Stomach (tissue), 4 donors: ENCODE data around the gene CD300LD.

Experiments used
- CTCF ChIP-seq, 7 experiments: fragments of 450-650 bp in 4 of 7; fragments of 200-600 bp in 3 of 7; sonication (generic) in 3 of 7; IDR thresholded peaks; one replicate each; pipeline ENCODE4 v1.5.1; 2016 to 2019; ENCODE audit warnings: antibody characterized with exemption in 7 of 7, control low read depth in 2 of 7, mild to moderate bottlenecking in 1 of 7
- POLR2A ChIP-seq, 4 donors: fragments of 450-650 bp; IDR thresholded peaks; one replicate each; pipeline ENCODE4 v1.6.1; 2016; ENCODE audit warnings: antibody characterized with exemption in 4 of 4, control low read depth in 2 of 4, mild to moderate bottlenecking in 1 of 4, moderate library complexity in 1 of 4
- POLR2AphosphoS5 ChIP-seq, 3 donors: sonication (generic); formaldehyde crosslinking; IDR thresholded peaks; one replicate each; pipeline ENCODE4 v1.6.1; 2016; ENCODE audit warnings: antibody characterized with exemption in 3 of 3

GRCh38 chr17:74592087-74592990, at the start of gene CD300LD:
- TF ChIP-seq CTCF (IDR thresholded peaks at IDR 0.05) = no peak
- TF ChIP-seq POLR2A (IDR thresholded peaks at IDR 0.05) = no peak
- TF ChIP-seq POLR2AphosphoS5 (IDR thresholded peaks at IDR 0.05) = no peak
